Frontal cortex (tissue), 4 donors: ENCODE data around the gene BMS1. TPM values are rescaled to one million over a fixed set of nuclear protein-coding genes. Genes with fewer than 3 reads are reported as not detected.

ENCODE experiments used
- DNase-seq, 2 donors: peaks; one replicate each; pipeline ENCODE4 v3.0.0; 2012; ENCODE audit warnings: low spot score in 2 of 2
- FAIRE-seq: peaks from 2 replicates; lab custom pipeline; 2012; peaks lifted over from hg19 to GRCh38; lab: Jason Lieb, UNC
- small RNA-seq: library from RNA; depleted of rRNA; stranded (forward); fragments of <200 nt; gene quantifications from one replicate; pipeline ENCODE3, GENCODE V24; 2014
- total RNA-seq: library from RNA; depleted of rRNA; stranded (reverse); fragments of >200 nt; gene quantifications from one replicate; pipeline ENCODE4 v1.2.3, GENCODE V29; 2014
- donor health status: control.
- donor health status: control.
- donor health status: control.

BMS1 gene
- total RNA-seq, 1 donor from 2014 or later = 12.6 TPM

DNA sequence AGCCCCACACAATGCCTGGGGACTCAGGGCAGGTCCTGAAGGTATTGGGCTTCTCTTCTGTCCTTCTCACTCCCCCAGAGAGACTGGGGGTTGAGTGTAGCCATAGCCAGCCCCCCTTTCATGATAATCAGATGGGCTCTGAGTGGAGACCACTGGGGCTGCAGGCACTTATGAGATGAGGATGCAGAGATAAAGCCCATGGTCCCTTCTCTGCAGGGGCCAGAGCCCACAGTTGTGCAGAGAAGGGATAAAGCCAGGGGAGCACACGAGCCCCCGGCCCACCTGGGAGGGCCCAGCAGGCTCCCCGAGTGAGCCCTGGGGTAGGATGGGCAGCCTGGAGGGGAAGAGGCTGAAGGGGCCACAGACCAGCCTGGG, 96.2 kb downstream of the BMS1 start:
- no peak for DNase-seq
- no peak for FAIRE-seq

GRCh38 chr10:42879380-42880254, 97.0 kb downstream of the BMS1 start:
- no peak for DNase-seq

GRCh38 chr10:42880255-42880620, 97.6 kb downstream of the BMS1 start:
- DNase-seq = no peak
- FAIRE-seq = no peak

More at GRCh38 chr10:42879380-42880254, 97.0 kb downstream of the BMS1 start:
- FAIRE-seq = no peak

DNA sequence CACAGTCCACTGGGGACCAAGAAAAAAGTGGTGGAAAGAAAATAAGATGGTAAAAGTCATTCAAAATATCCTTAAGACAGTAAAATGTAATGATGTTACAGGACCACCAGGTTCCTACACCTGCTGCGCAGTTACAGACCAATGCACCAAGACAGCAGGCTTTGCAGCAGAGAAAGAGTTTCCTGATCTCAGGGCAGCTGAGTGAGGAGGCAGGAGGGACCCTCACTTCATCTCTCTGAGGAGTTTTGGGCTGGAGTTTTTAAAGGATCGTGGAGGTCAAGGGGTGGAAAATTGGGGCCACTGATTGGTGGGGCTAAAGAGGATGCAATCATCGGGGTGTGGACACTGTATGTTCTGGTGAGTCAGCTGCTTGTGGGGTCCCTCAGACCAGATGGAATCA, 100.0 kb downstream of the BMS1 start:
- FAIRE-seq (no peak), DNase-seq (no peak)

Small RNAs within 50 kb of the gene (small RNA-seq; reads per million reads assigned to genes)
- gene RNU6-885P = not detected

Other genes starting within 250 kb of the BMS1 start
- 32.2 TPM for gene ZNF33B, start 144.2 kb upstream of the BMS1 start, total RNA-seq